A673 (cell line): ENCODE results near the gene PFDN4. TPM values are rescaled to one million over a fixed set of nuclear protein-coding genes. Genes with fewer than 3 reads are reported as not detected.

ENCODE experiments used
- BruUV-seq: library from RNA; stranded (reverse); fragments of 400-500 nt; replicated peaks from 2 replicates; lab custom pipeline; 2021; lab: Mats Ljungman, UMichigan
- CTCF ChIA-PET: fragments of 300-600 bp; sonication (Branson Sonifier 250); formaldehyde crosslinking; loops from one replicate; lab custom pipeline; 2022; ENCODE audit warnings: antibody characterized with exemption; lab: Charles Lee
- POLR2A ChIA-PET: fragments of 300-600 bp; sonication (Branson Sonifier 250); formaldehyde crosslinking; loops from one replicate; lab custom pipeline; 2022; ENCODE audit warnings: antibody characterized with exemption; ENCODE audit not compliant: low non-redundant PET; lab: Charles Lee
- DNase-seq: peaks from one replicate; pipeline ENCODE4 v3.0.0-alpha.2; 2015; ENCODE audit warnings: low spot score
- H3K27ac ChIP-seq: fragments of 200-600 bp; sonication (generic); 2 replicates; pipeline ENCODE4 v1.5.1; 2016; ENCODE audit warnings: mixed run types, low read depth, mild to moderate bottlenecking, mixed read lengths, antibody characterized with exemption, low read length; ENCODE audit not compliant: poor library complexity, severe bottlenecking
- H3K27me3 ChIP-seq: fragments of 200-600 bp; sonication (generic); replicated peaks from 2 replicates; pipeline ENCODE4 v1.6.1; 2017; ENCODE audit warnings: mixed run types, low read depth, mild to moderate bottlenecking, mixed read lengths, antibody characterized with exemption, low read length; ENCODE audit not compliant: insufficient read depth, poor library complexity
- H3K36me3 ChIP-seq: fragments of 200-600 bp; sonication (generic); 2 replicates; pipeline ENCODE4 v1.6.1; 2016; ENCODE audit warnings: mixed run types, mild to moderate bottlenecking, mixed read lengths, antibody characterized with exemption, low read length; ENCODE audit not compliant: insufficient read depth, poor library complexity, severe bottlenecking
- H3K4me1 ChIP-seq: fragments of 200-600 bp; sonication (generic); 2 replicates; pipeline ENCODE4 v1.6.1; 2017; ENCODE audit warnings: mixed run types, mild to moderate bottlenecking, mixed read lengths, antibody characterized with exemption, low read length; ENCODE audit not compliant: insufficient read depth, poor library complexity, severe bottlenecking
- H3K4me3 ChIP-seq: fragments of 200-600 bp; sonication (generic); 2 replicates; pipeline ENCODE4 v1.5.1; 2016; ENCODE audit warnings: low read depth, mixed run types, mild to moderate bottlenecking, mixed read lengths, low read length; ENCODE audit not compliant: poor library complexity, severe bottlenecking
- H3K9me3 ChIP-seq: fragments of 200-600 bp; sonication (generic); 2 replicates; pipeline ENCODE4 v1.6.1; 2016; ENCODE audit warnings: mixed run types, low read depth, mild to moderate bottlenecking, mixed read lengths, antibody characterized with exemption, low read length; ENCODE audit not compliant: poor library complexity, severe bottlenecking
- EZH2 ChIP-seq: fragments of 200-600 bp; sonication (generic); IDR thresholded peaks from 2 replicates; pipeline ENCODE4 v1.6.1; 2017; ENCODE audit warnings: borderline replicate concordance, low read depth, mild to moderate bottlenecking, mixed read lengths, antibody characterized with exemption, low read length; ENCODE audit not compliant: poor library complexity, severe bottlenecking
- intact Hi-C: fragments of 100-400 bp; cut with micrococcal nuclease; formaldehyde crosslinking; loops from one replicate; pipeline ENCODE4 v1.10.0; 2022; ENCODE audit not compliant: unreplicated experiment
- total RNA-seq: library from RNA; stranded (reverse); gene quantifications from 2 replicates; pipeline ENCODE4 v1.2.3, GENCODE V29; 2021
- TF ChIP-seq, protein P1 (sequence below): fragments of 300-800, 200-600 bp; sonication (generic); conservative IDR thresholded peaks from 2 replicates; pipeline ENCODE4 v1.5.1; 2017; ENCODE audit warnings: low read depth, mild to moderate bottlenecking, antibody characterized with exemption, low read length, moderate library complexity, mixed read lengths

PFDN4 gene
- total RNA-seq, 1 experiment from 2014 or later: 76.0 TPM

DNA sequence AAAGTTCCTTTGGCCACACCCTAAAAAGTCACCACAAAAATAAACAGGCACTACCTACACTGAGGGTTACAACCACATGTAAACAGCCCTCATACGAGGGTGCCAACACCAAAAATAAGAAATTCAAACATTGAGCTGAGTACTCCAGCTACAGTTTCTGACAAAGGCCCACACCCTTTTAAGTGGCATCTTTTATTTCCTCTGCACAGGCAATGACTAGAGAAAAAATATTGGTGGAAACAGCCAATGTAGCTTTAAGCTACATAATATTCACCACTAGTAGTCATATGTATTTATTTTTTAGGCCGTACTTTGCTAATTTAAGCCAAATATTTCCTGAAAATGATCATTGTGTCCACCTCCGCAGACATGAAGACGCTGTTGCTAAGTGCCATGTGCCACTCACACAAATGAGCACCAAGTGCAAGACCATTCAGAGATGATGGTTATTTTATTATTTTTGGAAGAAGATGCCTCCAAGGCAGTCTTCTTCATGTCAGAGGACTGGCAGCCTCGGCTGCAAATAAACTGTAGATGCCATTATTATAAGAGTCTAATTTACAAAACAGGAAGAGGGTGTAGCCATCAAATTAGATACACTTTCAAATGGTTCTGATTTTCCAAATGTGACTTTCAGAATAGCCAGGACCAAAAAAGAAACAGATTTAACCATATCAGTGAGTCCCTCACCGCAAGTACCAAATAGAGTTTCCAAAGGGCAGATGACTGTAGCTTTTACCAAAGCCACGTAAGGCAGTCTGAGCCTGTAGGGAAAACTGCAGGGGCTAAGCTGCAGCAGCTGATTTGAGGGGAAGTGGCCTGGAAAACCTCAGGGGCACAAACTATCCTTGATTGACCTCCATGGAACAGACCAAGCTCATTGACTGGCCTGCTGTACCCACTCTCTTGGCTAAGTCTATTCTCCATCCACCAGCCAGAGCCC lies 47.6 kb upstream of the PFDN4 start:
- TF ChIP-seq, protein P1, sequence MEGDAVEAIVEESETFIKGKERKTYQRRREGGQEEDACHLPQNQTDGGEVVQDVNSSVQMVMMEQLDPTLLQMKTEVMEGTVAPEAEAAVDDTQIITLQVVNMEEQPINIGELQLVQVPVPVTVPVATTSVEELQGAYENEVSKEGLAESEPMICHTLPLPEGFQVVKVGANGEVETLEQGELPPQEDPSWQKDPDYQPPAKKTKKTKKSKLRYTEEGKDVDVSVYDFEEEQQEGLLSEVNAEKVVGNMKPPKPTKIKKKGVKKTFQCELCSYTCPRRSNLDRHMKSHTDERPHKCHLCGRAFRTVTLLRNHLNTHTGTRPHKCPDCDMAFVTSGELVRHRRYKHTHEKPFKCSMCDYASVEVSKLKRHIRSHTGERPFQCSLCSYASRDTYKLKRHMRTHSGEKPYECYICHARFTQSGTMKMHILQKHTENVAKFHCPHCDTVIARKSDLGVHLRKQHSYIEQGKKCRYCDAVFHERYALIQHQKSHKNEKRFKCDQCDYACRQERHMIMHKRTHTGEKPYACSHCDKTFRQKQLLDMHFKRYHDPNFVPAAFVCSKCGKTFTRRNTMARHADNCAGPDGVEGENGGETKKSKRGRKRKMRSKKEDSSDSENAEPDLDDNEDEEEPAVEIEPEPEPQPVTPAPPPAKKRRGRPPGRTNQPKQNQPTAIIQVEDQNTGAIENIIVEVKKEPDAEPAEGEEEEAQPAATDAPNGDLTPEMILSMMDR: no peak
- TF ChIP-seq EZH2: no peak
- no peak overlapping the region for H3K27ac ChIP-seq
- H3K4me3 ChIP-seq: no peak overlapping the region
- H3K4me1 ChIP-seq: no peaks in the 10 kb centered on the region
- ChIA-PET CTCF (no interaction called here), POLR2A (no interaction called here)
- DNase-seq: no peak
- no peaks in the 10 kb centered on the region for H3K27me3 ChIP-seq
- H3K36me3 ChIP-seq: no peaks in the 10 kb centered on the region
- BruUV-seq: no TSS peak
- H3K9me3 ChIP-seq: no peaks in the 10 kb centered on the region
- intact Hi-C loops: no loop called here

DNA sequence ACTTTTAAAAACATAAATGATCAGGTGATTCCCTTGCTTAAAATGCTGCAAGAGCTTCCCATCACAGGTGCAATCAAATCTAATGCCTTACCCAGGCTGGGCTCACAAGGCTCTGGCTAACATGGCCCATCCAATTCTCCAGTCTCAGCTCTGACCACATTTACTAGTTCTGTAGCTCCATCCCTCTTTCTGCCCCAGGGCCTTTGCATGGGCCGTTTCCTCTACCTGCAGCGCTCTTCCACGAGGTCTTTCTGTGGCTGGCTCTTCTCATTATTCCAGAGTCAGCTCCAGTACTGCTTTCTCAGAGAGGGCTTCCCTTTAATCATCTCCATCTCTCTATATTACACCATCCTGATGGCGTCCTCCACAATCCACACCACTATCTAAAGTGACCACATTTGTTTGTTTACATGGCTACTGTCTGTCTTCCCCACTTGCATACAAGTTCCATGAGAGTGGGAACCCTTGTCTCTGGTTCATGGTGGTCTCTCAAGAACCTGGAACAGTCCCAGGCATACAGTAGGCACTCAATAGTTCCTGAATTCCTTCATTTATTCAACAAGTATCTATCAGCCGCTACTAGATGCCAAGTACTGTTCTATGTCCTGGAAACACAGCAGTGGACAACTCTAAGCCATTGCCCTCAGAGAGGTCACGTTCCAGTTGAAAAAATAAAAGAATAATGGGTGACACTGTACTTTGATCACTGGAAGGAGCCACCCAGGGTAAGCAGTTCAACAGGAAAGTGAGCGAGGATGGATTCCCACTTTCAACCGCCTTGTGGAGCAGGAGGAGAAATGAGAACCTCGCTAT lies 46.7 kb upstream of the PFDN4 start:
- no peak overlapping the region for H3K27ac ChIP-seq
- CTCF ChIA-PET: no interaction called here
- no peaks in the 10 kb centered on the region for H3K4me1 ChIP-seq
- DNase-seq: no peak
- intact Hi-C loops: no loop called here
- H3K9me3 ChIP-seq: no peaks in the 10 kb centered on the region
- BruUV-seq: no TSS peak
- TF ChIP-seq EZH2: no peak
- TF ChIP-seq, protein P1: no peak
- POLR2A ChIA-PET: no interaction called here
- H3K36me3 ChIP-seq: no peaks in the 10 kb centered on the region
- no peak overlapping the region for H3K4me3 ChIP-seq
- no peaks in the 10 kb centered on the region for H3K27me3 ChIP-seq

DNA sequence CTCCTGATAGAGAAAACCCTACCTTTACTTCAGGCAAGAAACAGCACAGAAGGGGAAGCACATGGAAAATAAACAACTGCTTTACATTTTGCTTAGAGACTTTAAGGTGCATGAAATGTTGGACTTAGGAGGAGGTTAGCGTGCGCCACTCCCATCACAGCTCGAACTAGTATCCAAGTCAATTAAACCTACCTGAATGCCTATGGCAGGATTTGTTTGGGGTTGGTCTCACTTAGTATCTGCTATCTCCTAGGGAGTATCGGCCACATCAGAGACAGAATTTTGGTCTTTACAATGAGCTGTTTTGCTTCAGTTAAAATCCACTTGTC lies 46.1 kb upstream of the PFDN4 start:
- BruUV-seq: no TSS peak
- Histone ChIP-seq H3K4me3 (no peak overlapping the region), H3K9me3 (no peaks in the 10 kb centered on the region), H3K27ac (no peak overlapping the region), H3K4me1 (no peaks in the 10 kb centered on the region), H3K27me3 (no peaks in the 10 kb centered on the region), H3K36me3 (no peaks in the 10 kb centered on the region)
- TF ChIP-seq, protein P1: no peak
- TF ChIP-seq EZH2: no peak
- ChIA-PET CTCF (no interaction called here), POLR2A (no interaction called here)
- DNase-seq: no peak
- intact Hi-C loops: no loop called here
